ENCODE measurements around the gene CDK5R2.
A peak's percentile ranks its signal among the peaks of the same experiment; 100 is the strongest.
"Not testable (repeated sequence)": the region's sequence is repeated elsewhere in the genome, so short reads cannot be mapped to it uniquely, and the experiment has no call there.

Gene CDK5R2

DNA sequence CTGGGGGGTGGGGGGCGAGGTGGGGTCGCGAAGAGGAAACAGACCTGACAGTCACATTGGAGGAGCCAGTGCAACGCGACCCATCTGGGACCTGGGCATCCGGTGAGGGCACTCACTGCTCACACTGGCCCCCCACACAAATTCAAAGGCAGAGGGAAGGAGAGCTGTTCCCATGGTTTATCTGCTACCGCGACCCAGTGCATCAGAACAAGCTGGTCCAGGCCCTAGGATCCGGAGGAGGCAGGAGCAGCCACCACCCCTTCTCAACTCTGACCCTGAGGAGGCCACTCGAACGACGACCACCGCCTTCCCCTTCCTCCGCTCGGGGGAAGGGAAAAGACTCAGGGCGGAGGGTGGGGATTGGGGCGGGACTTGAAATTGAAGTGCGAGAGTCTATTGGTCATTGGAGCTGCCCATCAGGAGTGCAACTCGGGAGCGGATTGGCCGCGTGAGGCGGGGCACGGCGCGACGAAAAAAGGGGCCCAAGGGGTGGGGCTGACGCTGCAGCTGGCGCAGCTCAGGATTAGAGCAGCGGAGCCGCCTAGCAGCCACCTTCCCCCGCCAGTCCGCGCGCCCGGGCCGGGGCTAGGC, at the start of gene CDK5R2:
TSS of gene CDK5R2 (plus strand) at position 526 of the 591 bp plus-strand sequence. CDS start 155 bp downstream, outside the sequence.
- peak; percentile 70 for DNase-seq

DNA sequence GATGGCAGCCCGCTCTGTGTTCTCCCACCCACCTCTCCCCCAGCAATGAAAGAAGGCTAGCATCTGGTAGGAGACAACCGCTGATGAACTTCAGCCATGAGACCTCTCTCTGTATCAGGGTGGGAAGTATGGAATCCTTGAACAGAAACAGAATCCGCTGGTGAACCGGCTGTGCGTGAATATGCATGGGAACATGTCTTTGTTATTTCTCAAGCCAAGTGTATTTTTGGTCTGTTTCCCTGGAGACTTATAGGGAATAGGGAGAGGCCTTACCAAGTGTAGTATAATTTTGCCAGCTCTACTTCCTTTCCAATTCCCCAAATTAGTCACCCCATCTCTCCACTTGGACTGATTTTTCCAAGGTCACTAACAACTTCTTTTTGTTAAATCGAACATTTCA, 48.7 kb upstream of the CDK5R2 start:
- no peak for DNase-seq

- DNase-seq, result no peak
Observed at GRCh38 chr2:218920504-218920903, 39.0 kb upstream of the CDK5R2 start.

- DNase-seq, result no peak
Observed at GRCh38 chr2:218924757-218925156, 34.7 kb upstream of the CDK5R2 start.

GRCh38 chr2:218925434-218925833, 34.0 kb upstream of the CDK5R2 start:
- DNase-seq, result no peak

DNA sequence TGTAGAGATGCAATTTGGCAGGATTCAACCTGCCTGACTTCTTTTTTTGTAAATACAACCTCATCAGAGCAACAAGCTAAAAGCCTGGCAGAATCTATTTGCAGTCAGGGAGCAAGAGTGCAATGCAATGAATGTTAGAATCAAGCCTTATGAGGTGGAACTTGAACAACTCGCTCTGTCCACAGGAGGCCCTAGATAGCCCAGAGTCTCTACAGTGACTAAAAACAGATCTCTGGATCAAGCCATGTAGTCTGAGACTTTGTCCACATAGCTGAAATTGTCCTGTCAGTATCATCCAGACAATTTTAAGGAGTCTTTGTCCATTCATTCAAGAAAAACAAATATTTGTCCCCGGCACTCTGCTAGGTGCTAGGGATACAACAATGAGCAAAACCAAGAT, 32.0 kb upstream of the CDK5R2 start:
- DNase-seq, result no peak

- no peak for DNase-seq
Observed at GRCh38 chr2:218927876-218928275, 31.6 kb upstream of the CDK5R2 start.

- DNase-seq, result not testable (repeated sequence)
Observed at GRCh38 chr2:218930488-218930887, 29.0 kb upstream of the CDK5R2 start.

DNA sequence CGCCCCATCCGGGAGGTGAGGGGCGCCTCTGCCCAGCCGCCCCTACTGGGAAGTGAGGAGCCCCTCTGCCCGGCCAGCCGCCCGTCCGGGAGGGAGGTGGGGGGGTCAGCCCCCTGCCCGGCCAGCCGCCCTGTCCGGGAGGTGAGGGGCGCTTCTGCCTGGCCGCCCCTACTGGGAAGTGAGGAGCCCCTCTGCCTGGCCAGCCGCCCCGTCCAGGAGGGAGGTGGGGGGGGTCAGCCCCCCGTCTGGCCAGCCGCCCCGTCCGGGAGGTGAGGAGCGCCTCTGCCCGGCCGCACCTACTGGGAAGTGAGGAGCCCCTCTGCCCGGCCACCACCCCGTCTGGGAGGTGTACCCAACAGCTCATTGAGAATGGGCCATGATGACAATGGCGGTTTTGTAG, 27.7 kb upstream of the CDK5R2 start:
- DNase-seq, result not testable (repeated sequence)

- DNase-seq, result no peak
Observed at GRCh38 chr2:218944759-218945404, 14.6 kb upstream of the CDK5R2 start.

GRCh38 chr2:218946621-218947020, 12.8 kb upstream of the CDK5R2 start:
- no peak for DNase-seq

- no peak for DNase-seq
Observed at GRCh38 chr2:218952160-218952559, 7.3 kb upstream of the CDK5R2 start.

- no peak for DNase-seq
Observed at GRCh38 chr2:218953366-218953954, 6.0 kb upstream of the CDK5R2 start.

DNA sequence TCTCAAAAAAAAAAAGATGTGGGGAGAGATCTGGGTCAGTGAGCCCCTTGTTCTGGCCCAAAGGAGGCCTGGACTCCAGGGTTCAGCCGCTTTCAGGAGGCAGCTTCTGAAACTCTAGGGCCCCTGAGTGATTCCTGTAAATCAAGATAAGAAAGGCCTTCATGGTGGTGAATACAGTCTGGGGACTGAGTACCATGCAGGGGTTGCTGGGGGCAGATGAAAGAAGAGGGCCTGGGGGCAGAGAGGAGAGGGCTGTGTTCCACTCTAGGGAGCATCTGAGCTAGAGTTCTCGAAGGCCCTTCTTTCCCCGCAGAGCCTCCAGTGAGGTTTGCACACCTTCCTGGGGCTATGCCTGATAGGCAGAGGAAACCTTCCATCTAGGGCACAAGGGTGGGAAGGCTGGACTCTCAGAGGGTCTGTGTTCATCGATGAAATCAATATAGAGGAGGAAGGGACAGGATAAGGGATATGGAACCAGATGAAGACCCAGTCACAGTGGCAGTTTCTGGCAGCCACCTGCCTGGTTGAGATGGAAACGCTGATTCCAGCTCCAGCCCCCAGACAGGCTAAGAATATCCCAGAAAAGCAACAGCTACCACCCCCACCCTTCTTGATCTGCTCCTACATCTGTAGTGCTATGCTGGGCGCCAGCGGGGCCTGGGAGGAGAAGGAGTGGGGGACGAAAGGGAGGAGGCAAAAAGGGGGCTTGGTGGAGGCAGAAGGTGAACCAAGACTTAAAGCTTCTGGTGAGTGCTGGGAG, 4.7 kb upstream of the CDK5R2 start:
- no peak for DNase-seq

DNA sequence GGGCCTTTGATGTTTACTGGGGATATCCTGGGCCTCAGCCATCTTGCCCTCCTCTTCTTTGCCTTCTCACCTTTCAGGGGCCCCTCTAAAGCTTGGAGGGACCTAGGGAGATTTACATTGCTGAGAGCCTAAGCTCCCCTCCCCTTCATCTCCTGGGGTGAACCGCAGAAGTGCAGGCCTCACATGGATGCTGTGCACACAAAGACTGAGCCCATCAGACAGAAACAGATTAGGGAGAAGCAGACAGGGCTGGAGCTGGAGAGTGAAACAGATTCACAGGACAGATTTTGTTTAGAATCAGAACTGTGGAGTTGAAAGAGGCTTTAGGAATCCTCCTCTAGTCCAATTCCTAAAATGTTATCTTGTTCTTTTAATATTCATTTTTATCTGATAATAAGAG, 3.4 kb upstream of the CDK5R2 start:
- DNase-seq, result no peak

- DNase-seq, result no peak
Observed at GRCh38 chr2:218957671-218958070, 1.8 kb upstream of the CDK5R2 start.

- DNase-seq, result no peak
Observed at GRCh38 chr2:218958276-218958675, 1.2 kb upstream of the CDK5R2 start.

DNA sequence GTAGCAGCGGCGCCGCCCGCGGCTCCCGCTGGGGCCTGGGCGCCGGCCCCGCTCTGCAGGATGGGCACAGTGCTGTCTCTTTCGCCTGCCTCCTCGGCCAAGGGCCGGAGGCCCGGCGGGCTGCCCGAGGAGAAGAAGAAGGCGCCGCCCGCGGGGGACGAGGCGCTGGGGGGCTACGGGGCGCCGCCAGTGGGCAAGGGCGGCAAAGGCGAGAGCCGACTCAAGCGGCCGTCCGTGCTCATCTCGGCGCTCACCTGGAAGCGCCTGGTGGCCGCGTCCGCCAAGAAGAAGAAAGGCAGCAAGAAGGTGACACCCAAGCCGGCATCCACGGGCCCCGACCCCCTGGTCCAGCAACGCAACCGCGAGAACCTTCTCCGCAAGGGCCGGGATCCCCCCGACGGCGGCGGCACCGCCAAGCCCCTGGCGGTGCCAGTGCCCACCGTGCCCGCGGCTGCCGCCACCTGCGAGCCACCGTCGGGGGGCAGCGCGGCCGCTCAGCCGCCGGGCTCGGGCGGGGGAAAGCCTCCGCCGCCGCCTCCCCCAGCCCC, 369 bp downstream of the CDK5R2 start:
- no peak for DNase-seq

DNA sequence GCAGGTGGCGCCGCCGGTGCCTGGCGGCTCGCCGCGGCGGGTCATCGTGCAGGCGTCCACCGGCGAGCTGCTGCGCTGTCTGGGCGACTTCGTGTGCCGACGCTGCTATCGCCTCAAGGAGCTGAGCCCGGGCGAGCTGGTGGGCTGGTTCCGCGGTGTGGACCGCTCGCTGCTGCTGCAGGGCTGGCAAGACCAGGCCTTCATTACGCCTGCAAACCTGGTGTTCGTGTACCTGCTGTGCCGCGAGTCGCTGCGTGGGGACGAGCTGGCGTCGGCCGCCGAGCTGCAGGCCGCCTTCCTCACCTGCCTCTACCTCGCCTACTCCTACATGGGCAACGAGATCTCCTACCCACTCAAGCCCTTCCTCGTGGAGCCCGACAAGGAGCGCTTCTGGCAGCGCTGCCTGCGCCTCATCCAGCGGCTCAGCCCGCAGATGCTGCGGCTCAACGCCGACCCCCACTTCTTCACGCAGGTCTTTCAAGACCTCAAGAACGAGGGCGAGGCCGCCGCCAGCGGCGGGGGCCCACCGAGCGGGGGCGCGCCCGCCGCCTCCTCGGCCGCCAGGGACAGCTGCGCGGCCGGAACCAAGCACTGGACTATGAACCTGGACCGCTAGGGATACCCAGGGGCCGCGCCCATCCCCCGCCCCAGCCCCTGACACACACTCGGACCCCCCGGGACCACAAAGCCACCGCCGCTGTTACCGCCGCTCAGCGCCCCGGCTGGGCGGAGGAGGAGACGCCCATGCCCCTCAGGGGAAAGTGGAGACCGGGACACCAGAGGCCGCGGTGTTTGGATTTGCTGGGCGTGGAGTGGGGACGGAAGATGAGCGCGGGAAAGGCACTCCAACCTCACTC, 1.1 kb downstream of the CDK5R2 start:
- DNase-seq, result no peak

DNA sequence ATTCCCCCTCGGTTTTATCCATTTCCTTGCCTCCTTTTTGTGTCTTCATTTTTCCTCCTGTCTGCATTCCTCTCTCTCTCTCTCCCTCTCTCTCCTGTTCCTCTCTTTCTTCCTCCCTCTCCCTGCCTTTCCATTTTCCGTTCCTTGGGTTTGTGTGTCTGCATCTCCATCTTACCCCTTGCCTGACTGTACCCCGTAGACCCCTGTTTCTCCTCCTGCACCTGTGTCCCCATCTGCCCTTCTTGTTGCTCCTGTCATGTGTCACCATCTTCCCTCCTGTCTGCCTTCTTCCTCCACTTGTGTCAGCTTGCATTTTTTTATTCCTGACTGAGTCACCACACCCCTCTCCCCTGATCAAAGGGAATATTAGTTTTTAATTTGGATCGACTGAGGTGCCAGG, 1.8 kb downstream of the CDK5R2 start:
- DNase-seq, result no peak

DNA sequence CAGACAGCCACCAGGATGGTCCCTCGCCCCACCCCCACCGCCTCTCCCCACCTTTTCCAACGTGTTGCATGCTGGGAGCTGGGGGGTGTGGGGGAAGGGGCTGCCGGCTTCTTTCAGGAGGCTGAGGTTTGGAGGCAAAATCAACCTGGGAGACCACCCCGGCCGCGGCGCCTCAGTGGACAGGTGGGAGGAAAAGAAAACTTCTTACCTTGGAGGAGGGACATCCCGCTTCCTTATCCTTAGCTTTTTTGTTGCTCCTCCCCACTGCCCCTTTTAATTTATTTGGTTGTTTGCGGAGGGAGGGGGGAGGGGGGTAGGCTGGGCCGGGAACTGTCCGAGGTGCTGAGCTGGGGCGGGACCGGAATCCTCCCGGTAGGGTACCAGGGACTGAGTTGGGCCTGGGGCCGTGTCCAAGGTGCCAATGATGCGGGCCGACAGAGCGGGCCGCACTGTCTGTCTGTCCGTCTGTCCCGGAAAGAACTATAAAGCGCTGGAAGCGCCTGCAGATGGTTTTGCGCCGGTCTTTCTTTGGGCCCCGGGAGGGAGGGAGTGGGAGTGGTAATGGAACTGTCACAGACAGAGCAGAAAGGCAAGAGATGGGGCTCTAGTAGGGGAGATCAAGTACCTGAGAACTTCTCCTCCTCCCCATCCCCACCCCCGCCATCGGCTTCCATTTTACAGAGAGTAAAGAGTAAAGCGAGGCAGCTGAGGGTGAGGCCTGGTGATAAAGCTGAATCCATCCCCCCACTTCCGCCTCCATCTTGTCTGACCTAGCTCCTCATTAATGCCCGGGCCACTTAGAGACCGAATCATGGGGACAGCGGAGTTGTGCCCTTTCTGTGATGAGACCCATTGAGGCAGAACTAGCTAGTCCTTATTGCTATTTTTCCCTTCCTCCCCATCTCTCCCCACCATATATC, 2.4 kb downstream of the CDK5R2 start:
- peak; percentile 24 for DNase-seq
